A549 (cell line): Measurements from ENCODE around the gene DNA2. TPM values are rescaled to one million over a fixed set of nuclear protein-coding genes. Genes with fewer than 3 reads are reported as not detected.
"Not testable (repeated sequence)": the region's sequence is repeated elsewhere in the genome, so short reads cannot be mapped to it uniquely, and the experiment has no call there.

Source experiments
- ATAC-seq, 2 experiments: fragments of 200-7000 bp in 1 of 2; fragments of >200 bp in 1 of 2; cut with Nextera tagmentation in 1 of 2; cut with Tn5 transposase in 1 of 2; 3 replicates each; pipeline versions ENCODE4 v1.8.0 to v1.9.1; 2018 to 2020; ENCODE audit warnings: mild to moderate bottlenecking in 1 of 2, moderate library complexity in 1 of 2
- CTCF ChIA-PET: fragments of 300-600 bp; sonication (Branson Sonifier 250); formaldehyde crosslinking; extraction: SDS; loops from one replicate; lab custom pipeline; 2021; ENCODE audit warnings: antibody characterized with exemption, inconsistent platforms; lab: Yijun Ruan, JAX
- POLR2A ChIA-PET: fragments of 350-600 bp; formaldehyde crosslinking; extraction: SDS; loops from one replicate; lab custom pipeline; 2021; ENCODE audit warnings: antibody characterized with exemption, inconsistent platforms; lab: Yijun Ruan, JAX
- DNase-seq, 2 experiments: peaks; one replicate each; pipeline versions ENCODE4 v3.0.0 to v3.0.0-alpha.2; 2011 to 2016; ENCODE audit warnings: low read depth in 1 of 2, low spot score in 1 of 2
- FAIRE-seq: peaks from 2 replicates; lab custom pipeline; 2011; peaks lifted over from hg19 to GRCh38; lab: Jason Lieb, UNC
- H3K27ac ChIP-seq, 2 experiments: fragments of >200 bp; sonication (Bioruptor Twin); formaldehyde crosslinking; 3 replicates each; pipeline ENCODE4 v1.5.1; 2016 to 2017
- H3K4me1 ChIP-seq: fragments of >200 bp; sonication (Bioruptor Twin); formaldehyde crosslinking; 3 replicates; pipeline ENCODE4 v1.6.1; 2016
- H3K4me2 ChIP-seq: fragments of >200 bp; sonication (Bioruptor Twin); formaldehyde crosslinking; 3 replicates; pipeline ENCODE4 v1.6.1; 2016
- H3K4me3 ChIP-seq: fragments of >200 bp; sonication (Bioruptor Twin); formaldehyde crosslinking; 3 replicates; pipeline ENCODE4 v1.5.1; 2016
- H3K9me3 ChIP-seq: fragments of >200 bp; sonication (Bioruptor Twin); formaldehyde crosslinking; 3 replicates; pipeline ENCODE4 v1.6.1; 2016
- CEBPB ChIP-seq, 2 experiments: fragments of >200 bp in 1 of 2; sonication (Bioruptor Twin) in 1 of 2; formaldehyde crosslinking in 1 of 2; IDR thresholded peaks; 2 replicates each; pipeline ENCODE4 v1.6.1; 2012 to 2016
- EHMT2 ChIP-seq: fragments of 200-600 bp; sonication (generic); IDR thresholded peaks from 2 replicates; pipeline ENCODE4 v1.6.1; 2016; ENCODE audit warnings: antibody characterized with exemption, low read depth, mild to moderate bottlenecking, moderate library complexity
- FOXS1 ChIP-seq: fragments of 250-450 bp; sonication (Bioruptor Pico); IDR thresholded peaks from 2 replicates; pipeline ENCODE4 v1.5.0; 2020; ENCODE audit warnings: mild to moderate bottlenecking, moderate library complexity
- GATA3 ChIP-seq: IDR thresholded peaks from 2 replicates; pipeline ENCODE4 v1.6.1; 2012; ENCODE audit warnings: borderline replicate concordance
- HEYL ChIP-seq: fragments of 250-450 bp; sonication (Bioruptor Pico); IDR thresholded peaks from 2 replicates; pipeline ENCODE4 v1.8.0; 2021; ENCODE audit warnings: mild to moderate bottlenecking, moderate library complexity
- HMGXB4 ChIP-seq: fragments of 250-450 bp; sonication (Bioruptor Pico); IDR thresholded peaks from 2 replicates; pipeline ENCODE4 v1.5.0; 2021; ENCODE audit warnings: mild to moderate bottlenecking, moderate library complexity, borderline replicate concordance
- HOXB5 ChIP-seq: fragments of 250-450 bp; sonication (Bioruptor Pico); IDR thresholded peaks from 2 replicates; pipeline ENCODE4 v1.5.0; 2020; ENCODE audit warnings: mild to moderate bottlenecking, moderate library complexity
- JUN ChIP-seq, 2 experiments: fragments of >200 bp; sonication (Bioruptor Twin); formaldehyde crosslinking; IDR thresholded peaks; 2 replicates in 1 of 2; 3 replicates in 1 of 2; pipeline ENCODE4 v1.6.1; 2016 to 2017
- MAX ChIP-seq: IDR thresholded peaks from 2 replicates; pipeline ENCODE4 v1.6.1; 2012
- MAZ ChIP-seq: fragments of 150-350 bp; IDR thresholded peaks from 2 replicates; pipeline ENCODE4 v1.6.1; 2014; ENCODE audit warnings: antibody characterized with exemption, low read depth, low read length, borderline replicate concordance
- NFE2L2 ChIP-seq: fragments of 150-350 bp; conservative IDR thresholded peaks from 2 replicates; pipeline ENCODE4 v1.6.1; 2014; ENCODE audit warnings: low read length
- RFX5 ChIP-seq: fragments of 450-650 bp; IDR thresholded peaks from 2 replicates; pipeline ENCODE4 v1.7.1; 2014; ENCODE audit warnings: antibody characterized with exemption, mild to moderate bottlenecking, moderate library complexity
- TFCP2L1 ChIP-seq: fragments of 250-450 bp; sonication (Bioruptor Pico); IDR thresholded peaks from 2 replicates; pipeline ENCODE4 v1.5.0; 2021; ENCODE audit warnings: mild to moderate bottlenecking
- WGBS: methylation state at CpG from one replicate; pipeline ENCODE4 v1.1.6; 2017; ENCODE audit errors: missing lambda C conversion rate; 5-methylcytosine and 5-hydroxymethylcytosine counted together
- polyA plus RNA-seq, 4 experiments: library from polyadenylated mRNA; depleted of rRNA in 3 of 4; stranded (reverse); fragments of >200 nt; fragmentation: RNase III in 1 of 4; extraction: RNeasy Plus Mini Kit Qiagen cat#74134 plus additional on column Dnase treatment in 1 of 4; gene quantifications; 2 replicates in 3 of 4; 3 replicates in 1 of 4; pipeline ENCODE4 v1.2.3, GENCODE V29; 2011 to 2017
- TF ChIP-seq, protein P1 (sequence below): fragments of 200-600 bp; sonication (generic); IDR thresholded peaks from 2 replicates; pipeline ENCODE4 v1.6.1; 2016; ENCODE audit warnings: antibody characterized with exemption, mild to moderate bottlenecking, moderate library complexity

DNA2 gene
- polyA plus RNA-seq, 2 of the 4 experiments (the other 2 are of a cell fraction): 16.5 to 20.1 TPM

- Histone ChIP-seq H3K4me1 (peaks cover 11% of the 10 kb centered on the region), H3K27ac (peak overlapping the region; percentile 80 to 92), H3K4me3 (peak overlapping the region; percentile 73), H3K9me3 (no peaks in the 10 kb centered on the region), H3K4me2 (peak overlapping the region; percentile 89)
- POLR2A ChIA-PET: interaction anchor here (1.0 to 1.3 kb wide), 2 partner anchors 64 to 250 kb away, joined by 3 to 4 read pairs; partner anchors contain the start of genes CCAR1 and RUFY2
- DNase-seq (no peak), ATAC-seq (0 out of 6 replicates have a peak, but pooled peaks of 1 of the 2 experiments have one; percentile 4), FAIRE-seq (no peak)
- TF ChIP-seq MAZ (no peak), CEBPB (IDR thresholded peaks at IDR 0.05) (peak in 1 of 2 experiments; percentile 58; a peak in 1 of 4 replicates)
- CTCF ChIA-PET: no interaction called here
- WGBS: 3% methylated on average over 14 of the region's 14 CpGs
These were observed 649 bp downstream of the DNA2 start for GRCh38 chr10:68471063-68471585.

DNA sequence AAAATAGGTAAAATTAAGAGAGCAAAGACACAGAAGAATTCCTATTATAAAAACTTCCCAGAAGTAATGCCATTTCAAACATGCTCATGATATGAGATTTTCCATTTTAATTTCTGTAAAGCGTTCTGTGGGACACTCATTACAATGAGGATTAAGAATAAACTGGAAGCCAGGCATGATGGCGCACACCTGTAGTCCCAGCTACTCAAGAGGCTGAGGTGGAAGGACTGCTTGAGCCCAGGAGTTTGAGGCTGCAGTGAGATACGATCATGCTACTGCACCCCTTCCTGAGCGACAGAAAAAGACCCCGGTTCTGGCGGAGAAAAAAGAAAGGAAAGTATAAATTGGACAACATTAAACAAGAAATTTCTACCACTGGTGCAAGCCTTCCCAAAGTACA lies 1.5 kb downstream of the DNA2 start:
- H3K27ac ChIP-seq: peak overlapping the region in 1 of 2 experiments; percentile 92; a peak in 2 of 6 replicates
- no peak for TF ChIP-seq EHMT2
- no peak for TF ChIP-seq NFE2L2
- no peak for TF ChIP-seq HOXB5
- TF ChIP-seq, protein P1, sequence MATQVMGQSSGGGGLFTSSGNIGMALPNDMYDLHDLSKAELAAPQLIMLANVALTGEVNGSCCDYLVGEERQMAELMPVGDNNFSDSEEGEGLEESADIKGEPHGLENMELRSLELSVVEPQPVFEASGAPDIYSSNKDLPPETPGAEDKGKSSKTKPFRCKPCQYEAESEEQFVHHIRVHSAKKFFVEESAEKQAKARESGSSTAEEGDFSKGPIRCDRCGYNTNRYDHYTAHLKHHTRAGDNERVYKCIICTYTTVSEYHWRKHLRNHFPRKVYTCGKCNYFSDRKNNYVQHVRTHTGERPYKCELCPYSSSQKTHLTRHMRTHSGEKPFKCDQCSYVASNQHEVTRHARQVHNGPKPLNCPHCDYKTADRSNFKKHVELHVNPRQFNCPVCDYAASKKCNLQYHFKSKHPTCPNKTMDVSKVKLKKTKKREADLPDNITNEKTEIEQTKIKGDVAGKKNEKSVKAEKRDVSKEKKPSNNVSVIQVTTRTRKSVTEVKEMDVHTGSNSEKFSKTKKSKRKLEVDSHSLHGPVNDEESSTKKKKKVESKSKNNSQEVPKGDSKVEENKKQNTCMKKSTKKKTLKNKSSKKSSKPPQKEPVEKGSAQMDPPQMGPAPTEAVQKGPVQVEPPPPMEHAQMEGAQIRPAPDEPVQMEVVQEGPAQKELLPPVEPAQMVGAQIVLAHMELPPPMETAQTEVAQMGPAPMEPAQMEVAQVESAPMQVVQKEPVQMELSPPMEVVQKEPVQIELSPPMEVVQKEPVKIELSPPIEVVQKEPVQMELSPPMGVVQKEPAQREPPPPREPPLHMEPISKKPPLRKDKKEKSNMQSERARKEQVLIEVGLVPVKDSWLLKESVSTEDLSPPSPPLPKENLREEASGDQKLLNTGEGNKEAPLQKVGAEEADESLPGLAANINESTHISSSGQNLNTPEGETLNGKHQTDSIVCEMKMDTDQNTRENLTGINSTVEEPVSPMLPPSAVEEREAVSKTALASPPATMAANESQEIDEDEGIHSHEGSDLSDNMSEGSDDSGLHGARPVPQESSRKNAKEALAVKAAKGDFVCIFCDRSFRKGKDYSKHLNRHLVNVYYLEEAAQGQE: no peak
- TF ChIP-seq MAX: no peak
- DNase-seq: no peak
- whole genome bisulfite sequencing: 58% methylated on average over 6 of the region's 6 CpGs
- H3K9me3 ChIP-seq: no peaks in the 10 kb centered on the region
- H3K4me1 ChIP-seq: peaks cover 11% of the 10 kb centered on the region
- FAIRE-seq: no peak
- peak overlapping the region; percentile 73; the same call in 2 of the 3 replicates for H3K4me3 ChIP-seq
- peak overlapping the region; percentile 89 for H3K4me2 ChIP-seq
- no peak for ATAC-seq
- ChIA-PET POLR2A (no interaction called here), CTCF (no interaction called here)

GRCh38 chr10:68469838-68470237 lies 1.9 kb downstream of the DNA2 start:
- H3K27ac ChIP-seq: no peak overlapping the region
- 94% methylated on average over 4 of the region's 4 CpGs for WGBS

DNA sequence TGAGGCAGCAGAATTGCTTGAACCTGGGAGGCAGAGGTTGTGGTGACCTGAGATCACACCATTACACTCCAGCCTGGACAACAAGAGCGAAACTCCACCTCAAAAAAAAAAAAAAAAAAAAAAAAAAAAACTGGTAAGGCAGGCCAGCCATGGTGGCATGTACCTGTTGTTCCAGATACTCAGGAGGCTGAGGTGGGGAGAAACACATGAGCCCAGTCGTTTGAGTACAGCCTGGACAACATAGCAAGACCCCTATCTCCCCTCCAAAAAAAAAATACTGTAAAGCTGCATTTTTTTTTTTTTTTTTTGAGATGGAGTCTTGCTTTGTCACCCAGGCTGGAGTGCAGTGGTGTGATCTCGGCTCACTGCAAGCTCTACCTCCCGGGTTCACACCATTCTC lies 7.0 kb downstream of the DNA2 start:
- H3K27ac ChIP-seq, H3K9me3 ChIP-seq, H3K4me3 ChIP-seq, H3K4me1 ChIP-seq, H3K4me2 ChIP-seq, DNase-seq, POLR2A ChIA-PET, ATAC-seq, FAIRE-seq: not testable (repeated sequence)
- 92% methylated on average over 3 of the region's 4 CpGs for WGBS
- CTCF ChIA-PET: interaction anchor here (1.2 kb wide), 1 partner anchor 15 kb away, joined by 3 read pairs; no protein-coding TSS in a partner anchor

More at GRCh38 chr10:68469838-68470237, 1.9 kb downstream of the DNA2 start:
- CTCF ChIA-PET: interaction anchor here (0.8 kb wide), 1 partner anchor 16 kb away, joined by 3 read pairs; no protein-coding TSS in a partner anchor
- TF ChIP-seq RFX5 (no peak), FOXS1 (no peak), JUN (IDR thresholded peaks at IDR 0.05) (no peak), TFCP2L1 (CRISPR knock-in tag) (no peak), HEYL (CRISPR knock-in tag) (no peak), GATA3 (no peak), HMGXB4 (no peak)
- FAIRE-seq (no peak), DNase-seq (no peak), ATAC-seq (no peak)
- Histone ChIP-seq H3K9me3 (no peaks in the 10 kb centered on the region), H3K4me2 (peak overlapping the region; percentile 89), H3K4me3 (no peak overlapping the region), H3K4me1 (peaks cover 11% of the 10 kb centered on the region)
- POLR2A ChIA-PET: no interaction called here
